T-helper 2 cell (primary cell): ENCODE data around the gene CCDC93.
"Not testable (repeated sequence)": the region's sequence is repeated elsewhere in the genome, so short reads cannot be mapped to it uniquely, and the experiment has no call there.

Experiments
- DNase-seq, 5 experiments: peaks; one replicate each; pipeline versions ENCODE4 v3.0.0 to v3.0.0-alpha.2; 2012 to 2022

Gene CCDC93

DNA sequence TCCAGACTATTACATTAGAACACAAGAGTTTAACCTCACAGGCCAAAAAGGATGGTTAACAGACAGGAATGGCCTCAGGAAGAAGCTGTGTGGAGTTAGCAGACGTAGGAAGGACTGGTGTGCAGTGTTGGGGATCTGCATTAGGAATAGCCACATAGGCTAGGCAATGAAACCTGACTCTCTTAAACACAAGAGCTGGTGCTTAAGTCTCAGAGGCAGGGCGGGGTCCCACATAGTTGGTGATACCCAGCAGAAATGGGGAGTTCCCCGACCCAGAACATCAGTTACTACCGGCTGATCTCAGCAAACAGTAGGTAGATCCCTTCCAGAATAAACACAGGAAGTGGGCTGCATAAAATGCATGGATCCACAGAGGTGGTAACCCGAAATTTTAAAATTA lies 64.1 kb downstream of the CCDC93 start:
- DNase-seq = no peak

DNA sequence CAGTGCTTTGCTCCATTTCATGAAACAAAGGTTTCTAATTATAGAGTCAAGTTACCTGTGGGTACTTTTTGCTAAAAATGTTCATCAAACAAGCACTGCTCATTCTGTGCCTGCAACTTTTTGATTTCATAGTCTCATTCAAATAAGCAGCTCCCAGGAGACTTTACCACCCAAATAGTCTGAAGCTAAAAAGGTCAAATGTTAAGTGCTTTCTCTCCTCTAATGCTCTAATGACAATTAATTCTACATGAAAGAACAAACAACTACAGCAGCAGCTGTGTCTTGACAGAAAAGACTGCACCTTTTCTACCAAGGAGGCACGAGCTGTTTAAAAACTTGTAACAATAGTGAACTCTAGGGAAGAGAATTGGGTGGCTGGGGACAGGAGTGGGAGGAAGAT lies 65.3 kb downstream of the CCDC93 start:
- DNase-seq = no peak

DNA sequence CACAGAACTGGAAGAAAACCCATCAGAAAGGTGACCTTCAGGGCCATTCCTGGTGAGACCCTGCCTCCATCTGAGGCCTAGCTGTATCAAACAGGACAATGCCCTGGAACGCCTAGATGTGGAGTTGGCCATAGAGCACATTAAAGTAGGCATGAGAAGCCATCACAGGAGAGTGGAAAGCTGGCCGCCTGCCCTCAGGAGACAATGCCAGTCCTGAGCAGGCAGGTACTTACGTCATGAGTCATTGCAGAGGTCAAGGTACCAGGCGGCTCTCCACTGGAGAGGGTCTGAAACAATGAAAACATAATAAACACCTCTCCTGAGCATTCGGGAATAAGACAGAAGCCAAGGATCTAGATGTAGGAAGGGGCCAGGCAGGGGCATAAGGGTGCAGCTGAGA lies 68.6 kb downstream of the CCDC93 start:
- DNase-seq = no peak

DNA sequence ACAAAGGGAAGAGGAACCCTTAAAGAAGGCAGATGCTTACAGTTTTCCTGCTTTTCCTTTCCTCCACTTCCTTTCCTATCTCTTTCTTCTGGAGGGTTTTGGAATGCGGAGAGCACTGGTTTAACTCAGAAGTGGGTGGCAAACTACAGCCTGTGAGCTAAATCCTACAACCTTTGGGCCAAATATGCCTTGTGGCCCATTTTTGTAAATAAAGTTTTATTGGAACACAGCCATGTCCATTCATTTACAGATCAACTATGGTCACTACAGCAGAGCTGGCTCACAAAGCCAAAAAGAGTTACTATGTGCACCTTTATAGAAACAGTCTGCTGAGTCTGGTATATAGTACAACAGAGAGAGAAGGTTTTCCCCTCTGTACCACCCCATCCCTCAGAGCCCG lies 69.1 kb downstream of the CCDC93 start:
- no peak for DNase-seq

DNA sequence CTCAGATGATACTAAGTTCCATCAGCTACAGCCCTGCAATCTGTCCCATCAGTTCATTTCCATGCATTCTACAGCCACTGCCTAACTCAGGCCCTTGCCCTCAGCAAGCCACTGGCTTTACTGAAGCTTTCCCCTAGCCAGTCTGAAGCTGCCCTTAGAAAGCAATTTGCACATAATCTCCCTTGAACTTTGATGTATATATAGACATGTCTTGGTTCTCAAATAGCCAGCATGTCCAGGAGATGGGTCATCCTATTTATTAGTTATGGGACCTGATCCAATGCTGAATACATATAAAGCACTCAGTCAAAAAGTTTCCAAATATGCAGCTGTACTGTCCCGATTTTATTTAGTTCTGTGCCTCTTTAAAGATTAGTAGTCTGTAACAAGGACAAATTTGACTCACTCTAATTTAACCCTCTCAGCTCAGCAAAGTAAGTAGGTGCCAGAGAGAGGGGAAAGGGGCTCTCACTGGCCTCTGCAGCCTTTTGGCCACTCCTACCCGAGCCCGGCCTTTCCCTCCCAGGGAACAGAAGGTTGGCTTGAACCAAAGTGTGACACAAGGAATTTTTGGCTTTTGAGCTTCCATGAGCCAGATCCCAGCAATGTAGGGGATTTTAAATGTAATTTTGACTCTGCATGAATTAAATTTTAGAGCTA lies 70.7 kb downstream of the CCDC93 start:
- DNase-seq = no peak

DNA sequence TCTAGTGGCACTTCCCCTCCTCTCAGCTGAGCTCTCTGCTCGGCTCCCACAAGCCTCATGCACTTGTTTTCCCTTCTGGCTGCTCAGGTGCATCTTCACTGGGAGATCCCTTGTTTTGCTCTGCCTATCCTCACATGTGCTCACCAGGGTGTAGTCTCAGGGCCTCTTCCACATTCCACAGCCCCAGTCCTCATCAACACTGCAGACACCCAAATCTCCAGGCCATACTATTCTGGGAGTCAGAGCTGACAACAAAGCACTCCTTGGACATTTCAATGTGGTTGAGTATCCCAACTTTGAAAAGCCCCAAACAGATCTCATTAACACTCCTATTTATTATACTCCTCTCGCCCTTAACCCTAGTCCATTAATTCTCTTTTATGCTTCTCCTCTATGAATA lies 71.3 kb downstream of the CCDC93 start:
- DNase-seq = no peak

DNA sequence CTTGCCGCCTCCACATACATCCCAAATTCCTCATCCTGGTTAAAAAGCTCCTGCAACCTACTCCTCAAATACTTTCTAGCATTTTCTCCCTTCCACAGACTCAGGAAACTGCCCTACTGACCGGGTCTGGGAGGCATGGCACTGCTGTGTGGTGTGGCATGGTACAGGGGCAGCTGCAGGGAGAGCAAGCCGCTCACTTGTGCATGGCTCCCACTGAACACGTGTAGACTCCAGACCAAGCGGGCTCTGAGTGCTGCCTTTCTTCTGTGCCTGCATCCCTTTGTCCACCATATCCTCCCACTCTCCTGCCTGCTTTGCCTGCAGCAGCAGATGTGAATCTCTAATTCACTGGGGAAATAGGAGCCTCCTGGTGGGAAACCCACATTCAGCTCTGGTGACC lies 72.2 kb downstream of the CCDC93 start:
- DNase-seq = no peak

DNA sequence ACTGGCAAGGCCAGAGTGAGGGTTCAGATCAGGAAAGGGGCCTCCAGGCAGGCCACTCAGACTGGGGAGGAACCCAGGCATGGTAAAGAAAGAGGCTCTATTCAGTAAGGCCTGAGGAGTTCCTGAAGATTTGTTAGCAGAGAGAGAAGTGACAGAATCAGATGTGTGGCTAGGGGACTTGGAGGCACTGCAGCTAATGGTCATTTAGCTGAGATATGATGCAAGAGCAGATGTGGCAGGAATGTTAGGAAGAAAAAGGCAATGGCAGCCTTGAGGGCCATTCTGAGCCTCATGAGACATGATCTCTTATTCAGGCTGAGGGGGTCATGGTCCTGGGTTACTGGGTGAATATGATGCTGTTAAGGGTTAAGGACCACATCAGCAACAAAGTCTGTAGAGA lies 73.4 kb downstream of the CCDC93 start:
- DNase-seq = no peak

DNA sequence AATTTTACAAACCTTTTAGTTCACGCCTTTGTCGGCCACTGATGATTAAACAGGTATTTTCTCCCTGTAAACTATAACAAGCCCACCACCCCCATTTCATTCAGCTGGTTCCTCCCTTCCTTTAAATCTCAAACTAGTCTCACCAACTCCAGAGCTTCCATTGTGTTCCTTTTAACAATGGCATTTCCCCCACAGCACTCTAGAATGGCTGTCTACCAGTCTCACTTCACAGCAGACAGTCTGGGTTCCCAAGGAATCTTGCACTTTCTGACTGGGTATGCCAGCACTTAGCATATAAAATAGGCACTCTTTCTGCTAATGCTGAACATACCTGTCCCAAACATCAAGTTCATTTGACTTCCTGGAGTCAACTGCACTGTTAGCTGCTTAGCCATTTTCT lies 75.3 kb downstream of the CCDC93 start:
- no peak for DNase-seq

DNA sequence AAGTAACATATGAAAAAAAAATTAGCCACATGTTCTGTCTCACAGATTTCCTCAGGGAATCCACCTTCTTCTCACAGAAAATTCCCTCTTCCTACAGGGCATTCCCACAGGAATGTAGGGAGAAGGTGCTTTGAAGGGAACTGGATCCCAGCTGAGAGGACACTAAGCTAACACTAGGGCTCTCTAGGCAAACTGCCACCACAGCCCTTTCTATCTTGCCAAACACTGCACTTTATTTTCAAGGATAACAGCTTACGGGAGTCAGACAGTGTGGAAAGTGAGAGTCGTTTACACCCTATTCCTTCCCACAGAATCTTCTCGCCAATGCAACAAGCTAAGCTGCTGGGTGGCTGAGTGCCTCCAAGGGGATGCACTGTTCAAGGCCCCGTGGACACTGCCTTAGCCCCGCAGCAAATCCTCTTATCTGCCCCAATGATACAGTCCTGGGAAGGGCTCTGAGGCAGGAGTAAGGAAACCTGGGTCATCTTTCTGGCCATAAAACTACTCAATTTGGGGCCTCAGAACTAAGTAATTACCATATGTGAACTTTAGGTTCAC lies 76.9 kb downstream of the CCDC93 start:
- no peak for DNase-seq

DNA sequence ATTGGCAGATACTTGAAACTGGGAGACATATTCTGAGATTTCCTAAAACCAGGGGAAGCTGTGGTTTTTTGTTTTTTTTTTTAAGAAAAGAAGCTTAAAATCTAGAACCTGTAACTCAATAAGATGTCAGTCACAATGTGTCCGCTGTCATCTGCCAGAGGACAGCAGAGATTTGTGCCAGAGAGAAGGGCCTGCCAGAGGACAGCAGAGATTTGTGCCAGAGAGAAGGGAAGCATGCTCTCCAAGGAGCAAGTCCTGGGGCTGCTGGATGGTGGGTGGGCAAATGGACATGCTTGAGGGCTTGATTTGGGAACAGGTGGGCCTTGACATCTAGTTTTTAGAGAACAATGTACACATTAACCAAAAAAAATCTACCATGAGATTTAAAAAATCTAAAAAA lies 77.9 kb downstream of the CCDC93 start:
- DNase-seq = no peak

DNA sequence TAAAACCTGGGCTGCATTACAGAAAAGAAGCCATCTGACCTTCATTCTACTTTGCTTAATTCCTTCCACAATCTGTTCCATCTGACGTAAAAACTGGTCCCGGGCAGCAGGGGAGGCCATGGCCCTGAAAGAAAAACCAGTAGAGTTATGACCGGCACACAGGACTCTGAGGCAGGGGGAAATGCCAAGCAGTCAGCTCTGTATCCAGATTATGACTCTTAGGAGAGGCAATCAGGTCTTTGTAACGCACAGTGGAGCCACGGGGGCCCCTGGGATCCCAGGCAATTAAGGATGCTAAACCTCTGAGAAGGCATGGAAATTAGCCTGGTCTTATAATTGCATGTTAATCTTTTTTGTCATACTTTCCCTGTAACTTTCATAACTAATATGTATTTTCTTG lies 78.4 kb downstream of the CCDC93 start:
- DNase-seq = no peak

DNA sequence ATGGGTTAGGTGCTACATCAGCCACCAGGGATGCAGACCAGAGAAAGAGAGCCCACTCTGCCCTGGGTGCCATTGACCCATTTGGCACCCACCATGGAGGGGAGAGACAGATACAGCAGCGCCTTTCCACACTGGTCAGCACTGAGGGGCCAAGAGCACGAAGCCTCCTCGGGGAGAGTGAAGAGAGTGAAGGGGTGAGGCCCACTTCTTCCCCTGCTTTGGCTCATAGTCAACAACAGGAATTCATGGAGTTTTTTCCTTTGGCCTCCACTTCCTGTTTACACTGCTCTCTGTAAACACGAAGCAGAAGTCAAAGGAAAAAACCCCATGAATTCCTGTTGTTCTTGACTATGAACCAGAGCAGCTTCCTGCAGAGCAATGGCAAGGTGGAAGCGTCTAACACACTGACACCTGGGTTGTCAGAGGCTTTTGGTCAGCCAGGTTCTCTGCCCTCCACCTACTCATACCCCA lies 80.0 kb downstream of the CCDC93 start:
- no peak for DNase-seq

DNA sequence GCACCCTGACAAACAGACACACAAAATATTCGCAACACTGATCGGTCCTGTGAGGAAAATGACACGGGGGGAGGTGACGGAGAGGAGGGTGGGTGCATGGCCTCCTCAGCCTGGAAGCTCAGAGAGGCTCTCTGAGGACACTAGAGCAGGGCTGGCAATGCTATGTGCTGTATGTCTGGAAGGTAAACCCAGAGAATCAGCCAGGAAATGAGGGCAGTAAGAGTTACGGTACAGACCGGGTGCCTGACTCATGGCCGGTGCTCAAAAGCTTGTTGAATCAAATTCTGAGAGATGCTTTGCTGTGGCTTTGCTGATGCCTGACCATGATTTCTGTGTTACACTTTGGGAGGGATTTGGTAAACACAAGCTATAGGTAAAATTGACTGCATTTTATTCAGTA lies 81.9 kb downstream of the CCDC93 start:
- no peak for DNase-seq

DNA sequence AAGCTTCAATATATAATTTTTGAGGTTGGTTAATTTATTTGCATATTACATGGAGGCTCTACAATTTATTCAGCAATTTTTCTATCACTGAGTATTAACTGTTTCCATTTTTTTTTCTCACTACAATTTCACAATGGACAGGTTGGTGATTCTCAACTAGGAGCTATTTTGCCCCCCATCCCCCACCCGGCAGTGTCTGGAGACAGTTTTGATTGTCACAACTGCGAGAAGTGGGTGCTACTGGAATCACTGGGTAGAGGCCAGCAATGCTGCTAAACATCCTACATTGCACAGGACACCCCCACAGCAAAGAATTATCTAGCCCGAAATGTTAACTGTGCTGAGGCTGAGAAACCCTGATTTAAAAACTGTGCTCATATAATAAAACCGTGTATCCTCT lies 82.6 kb downstream of the CCDC93 start:
- DNase-seq = no peak

DNA sequence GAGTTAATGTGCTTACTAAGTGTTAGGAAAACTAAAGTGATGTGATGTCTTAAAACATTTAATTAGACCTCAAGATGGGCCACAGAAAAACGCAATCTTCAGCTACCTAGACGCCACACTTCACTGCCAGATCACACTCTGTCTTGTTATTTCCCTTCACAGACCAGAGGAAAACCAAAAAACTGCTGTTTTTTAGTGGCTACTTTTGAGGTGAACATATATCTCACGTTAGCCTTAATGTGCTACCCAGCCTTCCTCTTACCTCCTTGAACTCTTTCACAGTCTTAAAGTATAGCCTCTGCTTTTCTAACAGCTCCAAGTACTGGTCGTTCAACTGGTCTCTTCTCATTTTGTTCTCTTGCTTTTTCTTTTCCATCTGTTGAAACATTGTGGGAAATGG lies 83.1 kb downstream of the CCDC93 start:
- DNase-seq = no peak

DNA sequence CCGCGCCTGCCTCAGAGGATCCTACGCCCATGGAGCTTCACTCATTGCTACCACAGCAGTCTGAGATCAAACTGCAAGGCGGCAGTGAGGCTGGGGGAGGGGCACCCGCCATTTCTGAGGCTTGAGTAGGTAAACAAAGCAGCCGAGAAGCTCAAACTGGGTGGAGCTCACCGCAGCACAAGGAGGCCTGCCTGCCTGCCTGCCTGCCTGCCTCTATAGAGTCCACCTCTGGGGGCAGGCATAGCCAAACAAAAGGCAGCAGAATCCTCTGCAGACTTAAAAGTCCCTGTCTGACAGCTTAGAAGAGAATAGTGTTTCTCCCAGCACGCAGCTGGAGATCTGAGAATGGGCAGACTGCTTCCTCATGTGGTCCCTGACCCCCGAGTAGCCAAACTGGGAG lies 90.4 kb downstream of the CCDC93 start:
- DNase-seq = not testable (repeated sequence)

DNA sequence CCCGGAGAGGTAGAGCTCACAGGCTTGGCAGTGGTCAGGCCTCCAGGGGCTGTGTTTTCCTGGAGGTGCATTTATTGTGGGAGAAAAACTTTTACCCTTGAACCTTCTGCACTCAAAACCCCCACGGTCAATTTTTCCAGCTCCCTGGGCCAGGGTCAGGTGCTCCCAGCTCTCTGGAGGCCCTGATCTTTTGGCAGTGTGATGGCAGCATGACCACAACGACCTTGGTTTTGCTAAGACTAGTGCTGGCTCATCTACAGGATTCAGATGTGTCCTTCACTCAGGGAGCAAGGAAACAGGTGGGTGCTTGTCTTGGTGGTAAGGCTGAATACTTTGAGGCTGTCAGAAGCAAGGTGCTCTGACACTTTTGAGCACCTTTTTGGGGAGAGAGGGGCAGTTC lies 92.3 kb downstream of the CCDC93 start:
- DNase-seq = no peak

DNA sequence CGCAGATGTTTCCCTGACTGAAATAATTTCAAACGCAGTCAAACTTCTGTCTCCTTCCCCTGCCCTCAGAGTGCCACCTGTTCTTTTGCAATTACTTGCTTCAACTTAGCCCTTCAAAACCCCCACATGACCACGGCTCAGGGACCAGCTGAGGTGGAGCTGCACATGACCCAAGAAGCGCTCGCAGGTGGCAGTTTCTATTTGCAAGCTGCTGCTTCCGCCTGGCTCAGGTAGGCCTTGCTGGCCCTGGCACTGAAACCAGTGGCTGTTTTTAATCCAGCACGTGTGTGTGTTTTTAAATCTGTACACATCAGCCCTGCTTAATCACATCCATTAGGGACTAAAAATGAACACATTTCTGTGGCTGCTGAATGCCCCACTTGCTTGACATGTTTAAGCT lies 95.3 kb downstream of the CCDC93 start:
- DNase-seq = no peak

DNA sequence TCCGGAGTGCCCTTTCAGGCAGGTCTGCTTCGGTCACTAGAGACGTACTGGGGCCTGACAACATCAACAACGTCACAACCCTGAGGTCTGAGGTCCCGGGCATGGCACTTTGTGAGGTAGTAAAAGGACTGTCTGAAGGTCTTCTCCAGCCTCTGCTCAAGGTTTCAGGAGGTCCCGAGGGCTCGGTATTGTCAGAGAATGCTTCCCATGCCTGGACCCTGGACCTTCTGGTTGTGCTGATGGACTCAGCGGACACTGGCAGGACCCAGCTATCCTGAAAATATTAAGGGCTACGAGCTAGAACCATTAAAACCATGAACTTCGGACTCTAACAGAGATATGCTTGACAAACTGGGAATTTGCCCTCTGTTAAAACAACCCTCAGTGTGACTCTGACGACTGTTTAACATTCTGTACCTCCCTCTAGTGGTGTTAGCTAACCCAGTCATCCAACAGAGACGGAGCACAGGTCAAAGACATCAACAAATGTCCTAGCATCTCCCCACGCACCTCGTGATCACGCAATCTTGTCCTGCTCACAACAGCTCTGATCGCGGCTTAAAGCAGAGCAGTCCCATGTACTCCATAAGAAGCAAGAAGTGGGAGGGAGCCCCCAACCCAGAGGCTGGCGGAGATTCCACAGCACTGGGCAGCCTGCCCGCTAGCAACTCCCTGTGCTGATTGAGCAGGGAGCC lies 96.5 kb downstream of the CCDC93 start:
- no peak for DNase-seq

DNA sequence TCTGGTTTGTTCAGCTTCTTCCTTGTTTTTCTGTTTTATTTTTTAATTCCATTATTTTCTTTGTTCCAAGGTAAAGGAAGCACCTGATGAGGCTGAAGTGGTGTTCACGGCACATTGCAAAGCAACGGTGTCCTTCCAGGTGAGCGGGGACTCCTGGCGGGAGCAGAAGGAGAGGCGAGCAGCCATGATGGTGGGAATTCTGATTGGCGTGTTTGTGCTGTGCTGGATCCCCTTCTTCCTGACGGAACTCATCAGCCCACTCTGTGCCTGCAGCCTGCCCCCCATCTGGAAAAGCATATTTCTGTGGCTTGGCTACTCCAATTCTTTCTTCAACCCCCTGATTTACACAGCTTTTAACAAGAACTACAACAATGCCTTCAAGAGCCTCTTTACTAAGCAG lies 110.9 kb downstream of the CCDC93 start:
- DNase-seq = no peak

DNA sequence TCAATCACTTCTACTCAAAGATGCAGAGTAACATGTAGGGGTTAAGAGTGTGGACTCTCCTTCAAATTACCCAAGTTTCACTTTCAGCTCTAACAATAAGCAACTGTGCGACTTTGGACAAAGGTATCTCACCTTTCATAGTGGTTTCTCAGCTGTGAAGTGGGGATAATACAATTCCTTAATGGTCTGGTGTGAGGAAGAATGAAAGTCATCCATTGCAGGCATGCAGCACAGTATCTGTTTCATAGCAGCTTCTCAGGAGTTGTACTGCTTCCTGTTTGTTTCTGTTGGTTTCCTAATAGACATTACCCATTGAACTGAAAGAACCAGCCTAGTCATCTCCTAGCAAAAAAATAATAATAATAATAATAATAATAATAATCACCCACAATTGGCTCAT lies 125.0 kb downstream of the CCDC93 start:
- no peak for DNase-seq

DNA sequence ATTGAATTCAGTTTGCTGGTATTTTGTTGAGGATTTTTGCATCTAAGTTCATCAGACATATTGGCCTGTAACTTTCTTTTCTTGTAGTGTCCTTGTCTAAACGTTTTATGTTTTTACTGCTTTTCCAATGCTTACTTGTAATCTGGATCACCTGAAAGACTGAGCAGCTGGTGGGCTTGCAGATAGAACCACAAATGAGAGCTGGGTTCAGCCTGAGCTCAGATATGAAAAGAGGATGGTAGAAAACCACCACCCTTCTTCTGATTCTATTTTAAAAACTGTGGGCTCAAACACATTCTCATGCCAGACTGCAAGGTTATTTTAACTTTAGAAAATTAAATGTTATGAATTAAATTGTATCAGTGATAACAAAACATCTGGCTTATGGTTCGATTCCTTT lies 128.6 kb downstream of the CCDC93 start:
- DNase-seq = no peak

DNA sequence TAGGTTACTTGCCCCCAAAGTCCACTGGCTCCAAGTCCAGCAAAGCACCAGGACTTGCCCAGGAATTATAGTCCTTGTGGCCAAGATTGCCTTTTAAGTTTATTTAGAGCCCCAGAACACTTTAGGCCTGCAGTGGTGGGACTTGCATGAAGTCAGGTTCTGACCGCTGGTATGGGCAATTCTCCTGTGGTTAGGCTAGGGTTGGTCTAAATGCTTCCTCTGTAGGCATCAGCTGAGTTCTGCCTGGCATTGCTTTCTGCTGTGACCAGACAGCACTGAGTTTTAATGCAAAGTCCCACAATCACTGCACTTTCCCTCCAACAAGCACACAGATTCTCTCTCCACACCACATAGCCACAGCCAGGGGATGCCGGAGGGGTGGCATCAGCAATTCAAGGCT lies 134.9 kb downstream of the CCDC93 start:
- DNase-seq = no peak

DNA sequence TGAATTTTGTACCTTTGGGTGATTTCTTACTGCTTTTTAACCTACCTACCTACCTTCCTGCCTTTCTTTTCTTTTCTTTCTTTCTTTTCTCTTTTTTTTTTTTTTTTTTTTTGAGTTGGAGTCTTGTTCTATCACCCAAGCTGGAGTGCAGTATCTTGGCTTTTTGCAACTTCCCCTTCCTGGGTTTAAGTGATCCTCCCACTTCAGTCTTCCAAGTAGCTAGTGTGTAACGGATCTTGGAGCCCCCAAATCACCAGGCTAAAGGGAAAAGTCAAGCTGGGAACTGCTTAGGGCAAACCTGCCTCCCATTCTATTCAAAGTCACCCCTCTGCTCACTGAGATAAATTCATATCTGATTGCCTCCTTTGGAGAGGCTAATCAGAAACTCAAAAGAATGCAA lies 138.1 kb downstream of the CCDC93 start:
- no peak for DNase-seq
